ENCODE measurements around the gene IER5. TPM values are rescaled to one million over a fixed set of nuclear protein-coding genes. Genes with fewer than 3 reads are reported as not detected.

Gene IER5
- total RNA-seq, 2 donors from 2014 or later: 10.3 to 14.3 TPM

GRCh38 chr1:181110013-181110412 lies 21.5 kb downstream of the IER5 start:
- no peak overlapping the region for H3K27ac ChIP-seq
- H3K9me3 ChIP-seq: no peaks in the 10 kb centered on the region
- TF ChIP-seq POLR2AphosphoS5 (IDR thresholded peaks at IDR 0.05): no peak
- no peak for TF ChIP-seq CTCF (IDR thresholded peaks at IDR 0.05)
- 82% methylated on average over 2 of the region's 2 CpGs for WGBS
- no peaks in the 10 kb centered on the region for H3K27me3 ChIP-seq (replicated peaks; ENCODE audit: insufficient read depth)
- DNase-seq (ENCODE audit: low spot score): no peak
- no peak overlapping the region for H3K4me3 ChIP-seq
- H3K36me3 ChIP-seq: no peaks in the 10 kb centered on the region
- intact Hi-C loops (cut with DNase I): no loop called here
- no peaks in the 10 kb centered on the region for H3K4me1 ChIP-seq (replicated peaks)

- TF ChIP-seq CTCF (IDR thresholded peaks at IDR 0.05): no peak
- TF ChIP-seq POLR2AphosphoS5 (IDR thresholded peaks at IDR 0.05): no peak
- no peak for TF ChIP-seq POLR2A (IDR thresholded peaks at IDR 0.05)
- Histone ChIP-seq H3K4me1 (replicated peaks) (no peaks in the 10 kb centered on the region), H3K27ac (no peak overlapping the region), H3K9me3 (no peaks in the 10 kb centered on the region), H3K36me3 (no peaks in the 10 kb centered on the region), H3K27me3 (replicated peaks; ENCODE audit: insufficient read depth) (no peaks in the 10 kb centered on the region), H3K4me3 (no peak overlapping the region)
- no peak for DNase-seq (ENCODE audit: low spot score)
- 92% methylated on average over 3 of the region's 3 CpGs for WGBS
- intact Hi-C loops (cut with DNase I): no loop called here
Measured at GRCh38 chr1:181111559-181111958, 23.1 kb downstream of the IER5 start.

GRCh38 chr1:181112071-181112929 lies 23.8 kb downstream of the IER5 start:
- Histone ChIP-seq H3K4me1 (replicated peaks) (no peaks in the 10 kb centered on the region), H3K36me3 (no peaks in the 10 kb centered on the region), H3K27me3 (replicated peaks; ENCODE audit: insufficient read depth) (no peaks in the 10 kb centered on the region), H3K27ac (peak overlapping the region; percentile 19 to 42), H3K4me3 (no peak overlapping the region), H3K9me3 (no peaks in the 10 kb centered on the region)
- TF ChIP-seq POLR2A (IDR thresholded peaks at IDR 0.05) (peak; percentile 3), CTCF (IDR thresholded peaks at IDR 0.05) (no peak), POLR2AphosphoS5 (IDR thresholded peaks at IDR 0.05) (peak; percentile 91)
- WGBS: 73% methylated on average over 10 of the region's 10 CpGs
- peak; percentile 85 for DNase-seq (ENCODE audit: low spot score)
- intact Hi-C loops (cut with DNase I): no loop called here

- intact Hi-C loops (cut with DNase I): no loop called here
- no peaks in the 10 kb centered on the region for H3K9me3 ChIP-seq
- H3K4me1 ChIP-seq (replicated peaks): no peaks in the 10 kb centered on the region
- 48% methylated on average over 6 of the region's 6 CpGs for WGBS
- DNase-seq (ENCODE audit: low spot score): no peak
- H3K4me3 ChIP-seq: no peak overlapping the region
- no peaks in the 10 kb centered on the region for H3K27me3 ChIP-seq (replicated peaks; ENCODE audit: insufficient read depth)
- peak overlapping the region in 1 of 2 donors; percentile 19 for H3K27ac ChIP-seq
- H3K36me3 ChIP-seq: no peaks in the 10 kb centered on the region
- TF ChIP-seq POLR2AphosphoS5 (IDR thresholded peaks at IDR 0.05): no peak
- TF ChIP-seq POLR2A (IDR thresholded peaks at IDR 0.05): no peak
- no peak for TF ChIP-seq CTCF (IDR thresholded peaks at IDR 0.05)
Measured at GRCh38 chr1:181113059-181113641, 24.6 kb downstream of the IER5 start.
